ENCODE data around the gene CDKAL1.
"Not testable (repeated sequence)": the region's sequence is repeated elsewhere in the genome, so short reads cannot be mapped to it uniquely, and the experiment has no call there.

The CDKAL1 gene

GRCh38 chr6:21230536-21230935 is 696.3 kb downstream of the CDKAL1 start:
- DNase-seq = no peak

GRCh38 chr6:21235162-21235561 is 700.9 kb downstream of the CDKAL1 start:
- DNase-seq = no peak

GRCh38 chr6:21238208-21238607 is 704.0 kb downstream of the CDKAL1 start:
- DNase-seq = no peak

- DNase-seq = no peak
Measured at GRCh38 chr6:21240709-21241108, 706.5 kb downstream of the CDKAL1 start.

GRCh38 chr6:21241231-21242130 is 707.2 kb downstream of the CDKAL1 start:
- DNase-seq = no peak

- DNase-seq = no peak
Measured at GRCh38 chr6:21244897-21245470, 710.7 kb downstream of the CDKAL1 start.

- DNase-seq = no peak
Measured at GRCh38 chr6:21245488-21245887, 711.2 kb downstream of the CDKAL1 start.

GRCh38 chr6:21246075-21246474 is 711.8 kb downstream of the CDKAL1 start:
- no peak for DNase-seq

GRCh38 chr6:21254460-21254859 is 720.2 kb downstream of the CDKAL1 start:
- DNase-seq = not testable (repeated sequence)

- DNase-seq = no peak
Measured at GRCh38 chr6:21256197-21256596, 721.9 kb downstream of the CDKAL1 start.

GRCh38 chr6:21257125-21257524 is 722.9 kb downstream of the CDKAL1 start:
- DNase-seq = no peak

GRCh38 chr6:21258665-21259064 is 724.4 kb downstream of the CDKAL1 start:
- DNase-seq = no peak

- DNase-seq = no peak
Measured at GRCh38 chr6:21259660-21260059, 725.4 kb downstream of the CDKAL1 start.

- DNase-seq = no peak
Measured at GRCh38 chr6:21262504-21262903, 728.2 kb downstream of the CDKAL1 start.

GRCh38 chr6:21263531-21264287 is 729.5 kb downstream of the CDKAL1 start:
- no peak for DNase-seq

- no peak for DNase-seq
Measured at GRCh38 chr6:21264288-21265033, 730.2 kb downstream of the CDKAL1 start.

- DNase-seq = no peak
Measured at GRCh38 chr6:21265034-21265729, 730.9 kb downstream of the CDKAL1 start.

GRCh38 chr6:21265730-21266044 is 731.4 kb downstream of the CDKAL1 start:
- no peak for DNase-seq

GRCh38 chr6:21270636-21271201 is 736.5 kb downstream of the CDKAL1 start:
- DNase-seq = no peak

GRCh38 chr6:21271428-21272155 is 737.3 kb downstream of the CDKAL1 start:
- no peak for DNase-seq

GRCh38 chr6:21273451-21273850 is 739.2 kb downstream of the CDKAL1 start:
- no peak for DNase-seq

All from CD4-positive, alpha-beta T cell treated with Interferon gamma for 1 hour (primary cell).